KMS-11 (cell line): ENCODE results near the gene ENOX1.

Experiments used
- H2AFZ ChIP-seq: fragments of 200-600 bp; sonication (generic); 2 replicates; pipeline ENCODE4 v1.6.1; 2016; ENCODE audit warnings: antibody characterized with exemption, mixed run types, low read depth
- H3K27ac ChIP-seq: fragments of 200-600 bp; sonication (generic); 2 replicates; pipeline ENCODE4 v1.6.1; 2016; ENCODE audit warnings: mild to moderate bottlenecking, mixed run types
- H3K27me3 ChIP-seq: fragments of 200-600 bp; sonication (generic); 2 replicates; pipeline ENCODE4 v1.6.1; 2017; ENCODE audit warnings: mild to moderate bottlenecking, low read depth, mixed run types, moderate library complexity; ENCODE audit not compliant: insufficient read depth
- H3K36me3 ChIP-seq: fragments of 200-600 bp; sonication (generic); 2 replicates; pipeline ENCODE4 v1.6.1; 2017; ENCODE audit warnings: mild to moderate bottlenecking, mixed run types; ENCODE audit not compliant: insufficient read depth
- H3K4me1 ChIP-seq: fragments of 200-600 bp; sonication (generic); 2 replicates; pipeline ENCODE4 v1.6.1; 2016; ENCODE audit warnings: mild to moderate bottlenecking, low read depth, mixed run types; ENCODE audit not compliant: poor library complexity, severe bottlenecking
- H3K4me2 ChIP-seq: fragments of 200-600 bp; sonication (generic); 2 replicates; pipeline ENCODE4 v1.7.0; 2016; ENCODE audit warnings: mild to moderate bottlenecking, mixed run types
- H3K4me3 ChIP-seq: fragments of 200-600 bp; sonication (generic); IDR thresholded peaks from 2 replicates; pipeline ENCODE4 v1.6.1; 2017; ENCODE audit warnings: low read depth, low read length, mixed read lengths; ENCODE audit not compliant: insufficient read depth
- H3K79me2 ChIP-seq: fragments of 200-600 bp; sonication (generic); 2 replicates; pipeline ENCODE4 v1.6.1; 2016; ENCODE audit warnings: low read depth, mixed run types; ENCODE audit not compliant: insufficient read depth
- H3K9ac ChIP-seq: fragments of 200-600 bp; sonication (generic); 2 replicates; pipeline ENCODE4 v1.6.1; 2016; ENCODE audit warnings: mild to moderate bottlenecking, mixed run types
- H4K20me1 ChIP-seq: fragments of 200-600 bp; sonication (generic); 2 replicates; pipeline ENCODE4 v1.6.1; 2016; ENCODE audit warnings: mild to moderate bottlenecking, mixed run types; ENCODE audit not compliant: insufficient read depth
- TF ChIP-seq, protein P1 (sequence below): fragments of 200-600 bp; sonication (generic); conservative IDR thresholded peaks from 2 replicates; pipeline ENCODE4 v1.6.1; 2017; ENCODE audit warnings: low read depth, mild to moderate bottlenecking, antibody characterized with exemption, low read length, moderate library complexity, mixed read lengths

Gene ENOX1

DNA sequence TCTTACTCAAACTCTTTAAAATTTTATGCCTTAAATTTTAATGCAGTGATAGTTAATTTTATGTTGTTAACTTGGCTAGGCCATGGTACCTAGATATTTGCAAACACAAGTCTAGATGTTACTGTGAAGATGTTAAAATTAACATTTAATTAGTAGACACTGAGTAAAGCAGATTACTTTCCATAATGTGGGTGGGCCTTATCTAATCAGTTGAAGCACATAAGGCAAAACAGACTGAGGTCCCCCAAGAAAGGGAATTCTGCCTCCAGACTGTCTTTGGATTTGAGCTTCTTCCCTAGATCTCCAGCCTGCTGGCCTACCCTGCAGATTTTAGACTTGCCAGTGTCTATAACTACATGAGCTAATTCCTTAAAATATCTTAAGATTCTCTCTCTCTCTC is 294.0 kb downstream of the ENOX1 start:
- H4K20me1 ChIP-seq, result no peaks in the 10 kb centered on the region
- no peaks in the 10 kb centered on the region for H3K4me1 ChIP-seq
- no peaks in the 10 kb centered on the region for H3K27me3 ChIP-seq
- no peak overlapping the region for H3K27ac ChIP-seq
- no peaks in the 10 kb centered on the region for H3K79me2 ChIP-seq
- no peak overlapping the region for H3K4me2 ChIP-seq
- no peak overlapping the region for H2AFZ ChIP-seq
- no peaks in the 10 kb centered on the region for H3K36me3 ChIP-seq
- no peak overlapping the region for H3K9ac ChIP-seq
- no peak overlapping the region for H3K4me3 ChIP-seq
- TF ChIP-seq, protein P1, sequence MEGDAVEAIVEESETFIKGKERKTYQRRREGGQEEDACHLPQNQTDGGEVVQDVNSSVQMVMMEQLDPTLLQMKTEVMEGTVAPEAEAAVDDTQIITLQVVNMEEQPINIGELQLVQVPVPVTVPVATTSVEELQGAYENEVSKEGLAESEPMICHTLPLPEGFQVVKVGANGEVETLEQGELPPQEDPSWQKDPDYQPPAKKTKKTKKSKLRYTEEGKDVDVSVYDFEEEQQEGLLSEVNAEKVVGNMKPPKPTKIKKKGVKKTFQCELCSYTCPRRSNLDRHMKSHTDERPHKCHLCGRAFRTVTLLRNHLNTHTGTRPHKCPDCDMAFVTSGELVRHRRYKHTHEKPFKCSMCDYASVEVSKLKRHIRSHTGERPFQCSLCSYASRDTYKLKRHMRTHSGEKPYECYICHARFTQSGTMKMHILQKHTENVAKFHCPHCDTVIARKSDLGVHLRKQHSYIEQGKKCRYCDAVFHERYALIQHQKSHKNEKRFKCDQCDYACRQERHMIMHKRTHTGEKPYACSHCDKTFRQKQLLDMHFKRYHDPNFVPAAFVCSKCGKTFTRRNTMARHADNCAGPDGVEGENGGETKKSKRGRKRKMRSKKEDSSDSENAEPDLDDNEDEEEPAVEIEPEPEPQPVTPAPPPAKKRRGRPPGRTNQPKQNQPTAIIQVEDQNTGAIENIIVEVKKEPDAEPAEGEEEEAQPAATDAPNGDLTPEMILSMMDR, result no peak

DNA sequence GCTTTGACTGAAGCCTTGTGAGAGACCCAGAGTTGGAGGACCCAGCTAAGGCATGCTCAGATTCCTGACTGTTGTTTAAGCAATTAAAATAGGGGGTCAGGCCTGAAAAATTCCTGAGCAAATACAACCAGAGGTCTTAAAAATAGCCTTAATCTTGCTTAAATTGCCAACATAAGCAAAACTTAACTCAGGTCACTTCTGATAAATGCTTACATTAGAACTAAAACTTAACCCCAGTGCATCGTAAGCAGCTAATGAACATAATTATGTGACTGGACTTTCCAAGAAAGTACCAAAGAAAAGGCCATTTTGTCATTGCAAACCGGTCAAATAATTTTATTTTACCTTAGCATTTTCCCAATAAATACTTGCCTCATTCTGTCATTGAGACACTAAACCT is 294.5 kb downstream of the ENOX1 start:
- H3K79me2 ChIP-seq, result no peaks in the 10 kb centered on the region
- H3K27me3 ChIP-seq, result no peaks in the 10 kb centered on the region
- no peak overlapping the region for H2AFZ ChIP-seq
- H3K4me1 ChIP-seq, result no peaks in the 10 kb centered on the region
- no peak overlapping the region for H3K27ac ChIP-seq
- H4K20me1 ChIP-seq, result no peaks in the 10 kb centered on the region
- no peak overlapping the region for H3K4me3 ChIP-seq
- H3K4me2 ChIP-seq, result no peak overlapping the region
- H3K36me3 ChIP-seq, result no peaks in the 10 kb centered on the region
- TF ChIP-seq, protein P1, result no peak
- no peak overlapping the region for H3K9ac ChIP-seq

DNA sequence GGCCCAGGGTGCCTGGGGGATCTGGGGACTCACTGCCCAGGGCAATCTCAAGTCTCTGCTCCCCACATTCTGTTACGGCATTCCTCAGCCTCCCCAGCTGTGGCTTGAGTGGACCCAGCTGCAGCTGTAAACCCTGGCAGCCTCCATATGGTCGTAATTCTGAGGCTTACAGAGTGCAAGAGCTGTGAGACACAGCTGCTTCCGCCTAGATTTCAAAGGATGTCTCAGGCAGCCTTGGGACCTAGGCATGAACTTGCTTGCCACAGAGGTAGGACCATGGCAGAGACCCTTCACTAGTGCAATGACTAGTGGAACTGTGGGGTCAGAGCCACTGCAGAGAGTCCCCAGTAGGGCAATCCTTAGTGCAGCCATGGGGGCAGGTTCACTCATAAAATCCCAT is 297.5 kb downstream of the ENOX1 start:
- no peaks in the 10 kb centered on the region for H3K79me2 ChIP-seq
- no peaks in the 10 kb centered on the region for H3K27me3 ChIP-seq
- no peak overlapping the region for H3K9ac ChIP-seq
- no peak overlapping the region for H3K27ac ChIP-seq
- H4K20me1 ChIP-seq, result no peaks in the 10 kb centered on the region
- no peak overlapping the region for H2AFZ ChIP-seq
- TF ChIP-seq, protein P1, result no peak
- peaks cover 11% of the 10 kb centered on the region for H3K4me1 ChIP-seq
- no peaks in the 10 kb centered on the region for H3K36me3 ChIP-seq
- H3K4me2 ChIP-seq, result no peak overlapping the region
- H3K4me3 ChIP-seq, result no peak overlapping the region

DNA sequence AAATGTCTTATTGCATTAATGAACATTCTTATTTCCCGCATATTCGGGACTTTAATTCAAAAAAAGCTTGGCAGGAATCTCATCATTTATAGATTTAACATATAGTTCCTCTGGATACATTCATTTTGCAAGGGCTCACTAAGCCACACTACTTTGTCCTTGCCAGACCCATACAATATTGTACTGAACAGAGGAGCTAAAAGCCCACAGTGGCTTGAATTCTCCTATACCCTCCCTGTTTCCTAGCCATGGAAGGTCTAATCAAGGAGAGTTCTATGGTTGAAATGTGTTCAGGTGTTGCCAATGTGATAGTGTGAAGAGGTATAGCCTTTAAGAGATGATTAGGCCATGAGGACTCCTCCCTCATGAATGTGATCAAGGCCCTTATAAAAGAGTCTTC is 298.9 kb downstream of the ENOX1 start:
- Histone ChIP-seq H3K4me3 (no peak overlapping the region), H3K4me1 (peaks cover 17% of the 10 kb centered on the region), H3K4me2 (no peak overlapping the region), H3K27ac (no peak overlapping the region), H3K9ac (no peak overlapping the region), H3K79me2 (no peaks in the 10 kb centered on the region), H3K36me3 (no peaks in the 10 kb centered on the region), H3K27me3 (no peaks in the 10 kb centered on the region), H4K20me1 (no peaks in the 10 kb centered on the region), H2AFZ (no peak overlapping the region)
- TF ChIP-seq, protein P1, result no peak
